Neural cell (in vitro differentiated cells): ENCODE measurements around the gene NSG2. TPM values are rescaled to one million over a fixed set of nuclear protein-coding genes. Genes with fewer than 3 reads are reported as not detected.
"Not testable (repeated sequence)": the region's sequence is repeated elsewhere in the genome, so short reads cannot be mapped to it uniquely, and the experiment has no call there.

Experiments used
- H2AFZ ChIP-seq: fragments of 200-600, 300-800 bp; sonication (generic), shearing (Covaris generic); 2 replicates; pipeline ENCODE4 v1.6.0; 2014; ENCODE audit warnings: low read depth, mild to moderate bottlenecking, antibody characterized with exemption, low read length, moderate library complexity
- H3F3A ChIP-seq: fragments of 200-600 bp; shearing (Covaris generic); 2 replicates; pipeline ENCODE4 v1.6.1; 2016; ENCODE audit warnings: mild to moderate bottlenecking, moderate library complexity, mixed read lengths, antibody characterized with exemption, low read length; ENCODE audit not compliant: insufficient read depth, poor library complexity, severe bottlenecking
- H3K27ac ChIP-seq: fragments of 200-600, 300-800 bp; sonication (generic), shearing (Covaris generic); 2 replicates; pipeline ENCODE4 v1.5.1; 2014; ENCODE audit warnings: mild to moderate bottlenecking, low read length, moderate library complexity
- H3K27me3 ChIP-seq: fragments of 300-800, 200-600 bp; sonication (generic), shearing (Covaris generic); 2 replicates; pipeline ENCODE4 v1.6.0; 2014; ENCODE audit warnings: mild to moderate bottlenecking, low read depth, low read length, moderate library complexity; ENCODE audit not compliant: insufficient read depth
- H3K36me3 ChIP-seq: fragments of 300-800, 200-600 bp; sonication (generic), shearing (Covaris generic); 2 replicates; pipeline ENCODE4 v1.5.1; 2014; ENCODE audit warnings: mild to moderate bottlenecking, antibody characterized with exemption, low read length, moderate library complexity; ENCODE audit not compliant: insufficient read depth
- H3K4me2 ChIP-seq: fragments of 300-800, 200-600 bp; sonication (generic), shearing (Covaris generic); 2 replicates; pipeline ENCODE4 v1.6.0; 2014; ENCODE audit warnings: mild to moderate bottlenecking, low read length
- H3K4me3 ChIP-seq: fragments of 300-800, 200-600 bp; sonication (generic), shearing (Covaris generic); 2 replicates; pipeline ENCODE4 v1.5.1; 2014; ENCODE audit warnings: mild to moderate bottlenecking, low read length, moderate library complexity
- H3K79me2 ChIP-seq: fragments of 200-600 bp; shearing (Covaris generic); replicated peaks from 2 replicates; pipeline ENCODE4 v1.6.0; 2014; ENCODE audit warnings: mild to moderate bottlenecking, low read length, moderate library complexity; ENCODE audit not compliant: insufficient read depth
- H3K9ac ChIP-seq: fragments of 300-800, 200-600 bp; sonication (generic), shearing (Covaris generic); 2 replicates; pipeline ENCODE4 v1.6.1; 2016; ENCODE audit warnings: mild to moderate bottlenecking, low read length, mixed read lengths
- H3K9me2 ChIP-seq: fragments of 200-600 bp; shearing (Covaris generic); 2 replicates; pipeline ENCODE4 v1.6.1; 2016; ENCODE audit warnings: mild to moderate bottlenecking, low read length, mixed read lengths; ENCODE audit not compliant: insufficient read depth
- H3K9me3 ChIP-seq: fragments of 200-600, 300-800 bp; sonication (generic), shearing (Covaris generic); 2 replicates; pipeline ENCODE4 v1.6.1; 2016; ENCODE audit warnings: mild to moderate bottlenecking, mixed run types, low read length, moderate library complexity, mixed read lengths
- H4K20me1 ChIP-seq: fragments of 200-600 bp; shearing (Covaris generic); 2 replicates; pipeline ENCODE4 v1.6.1; 2016; ENCODE audit warnings: mild to moderate bottlenecking, mixed run types; ENCODE audit not compliant: insufficient read depth
- CTCF ChIP-seq: fragments of 450-650 bp; IDR thresholded peaks from 2 replicates; pipeline ENCODE4 v1.5.1; 2014; ENCODE audit warnings: antibody characterized with exemption, mild to moderate bottlenecking, moderate library complexity; ENCODE audit not compliant: poor library complexity, severe bottlenecking
- EP300 ChIP-seq: fragments of 450-650 bp; conservative IDR thresholded peaks from 2 replicates; pipeline ENCODE4 v1.6.1; 2014; ENCODE audit warnings: antibody characterized with exemption, mild to moderate bottlenecking, moderate library complexity; ENCODE audit not compliant: poor library complexity, severe bottlenecking
- EZH2 ChIP-seq: fragments of 200-600, 300-800 bp; shearing (Covaris generic), sonication (generic); IDR thresholded peaks from 2 replicates; pipeline ENCODE4 v1.6.1; 2014; ENCODE audit warnings: antibody characterized with exemption, low read length, borderline replicate concordance, mild to moderate bottlenecking; ENCODE audit not compliant: insufficient read depth, poor library complexity, severe bottlenecking
- MXI1 ChIP-seq: fragments of 450-650 bp; conservative IDR thresholded peaks from 2 replicates; pipeline ENCODE4 v1.6.1; 2014; ENCODE audit warnings: antibody characterized with exemption, mild to moderate bottlenecking; ENCODE audit not compliant: poor library complexity, severe bottlenecking
- POLR2AphosphoS5 ChIP-seq: IDR thresholded peaks from 2 replicates; pipeline ENCODE4 v1.6.1; 2012
- RAD21 ChIP-seq: fragments of 450-650 bp; conservative IDR thresholded peaks from 2 replicates; pipeline ENCODE4 v1.6.1; 2014; ENCODE audit warnings: antibody characterized with exemption, mild to moderate bottlenecking, moderate library complexity
- REST ChIP-seq: IDR thresholded peaks from 2 replicates; pipeline ENCODE4 v1.6.1; 2012; ENCODE audit warnings: borderline replicate concordance
- SMC3 ChIP-seq: fragments of 450-650 bp; conservative IDR thresholded peaks from 2 replicates; pipeline ENCODE4 v1.6.1; 2014; ENCODE audit warnings: antibody characterized with exemption, mild to moderate bottlenecking, moderate library complexity; ENCODE audit not compliant: poor library complexity
- TAF1 ChIP-seq: IDR thresholded peaks from 2 replicates; pipeline ENCODE4 v1.6.1; 2012; ENCODE audit warnings: low read depth
- polyA plus RNA-seq: library from polyadenylated mRNA; depleted of rRNA; stranded (reverse); fragments of >200 nt; gene quantifications from 2 replicates; pipeline ENCODE4 v1.2.3, GENCODE V29; 2014

The NSG2 gene
- polyA plus RNA-seq, 1 donor from 2014 or later: 1,761 TPM

GRCh38 chr5:174011441-174011840 is 34.1 kb upstream of the NSG2 start:
- Histone ChIP-seq H3K9me3 (no peaks in the 10 kb centered on the region), H3K9me2 (no peaks in the 10 kb centered on the region), H3K4me2 (no peak overlapping the region), H4K20me1 (no peaks in the 10 kb centered on the region), H3K4me3 (no peak overlapping the region), H3K79me2 (no peaks in the 10 kb centered on the region), H3K27ac (no peak overlapping the region), H3F3A (no peaks in the 10 kb centered on the region), H2AFZ (no peak overlapping the region), H3K9ac (no peak overlapping the region), H3K27me3 (no peaks in the 10 kb centered on the region), H3K36me3 (no peaks in the 10 kb centered on the region)
- TF ChIP-seq MXI1: no peak
- TF ChIP-seq EP300: no peak

GRCh38 chr5:174020069-174020927 is 25.2 kb upstream of the NSG2 start:
- not testable (repeated sequence) for H3K9me2 ChIP-seq, H3K4me2 ChIP-seq, H3K4me3 ChIP-seq, H3K36me3 ChIP-seq, H4K20me1 ChIP-seq, H3K79me2 ChIP-seq, H3K27ac ChIP-seq, H3K9me3 ChIP-seq, H3K9ac ChIP-seq, H3K27me3 ChIP-seq, H3F3A ChIP-seq, H2AFZ ChIP-seq
- peak; percentile 18 for TF ChIP-seq CTCF

- no peak overlapping the region for H2AFZ ChIP-seq
- no peak overlapping the region for H3K9ac ChIP-seq
- H3K79me2 ChIP-seq: no peaks in the 10 kb centered on the region
- no peaks in the 10 kb centered on the region for H4K20me1 ChIP-seq
- no peak overlapping the region for H3K4me2 ChIP-seq
- no peaks in the 10 kb centered on the region for H3F3A ChIP-seq
- no peaks in the 10 kb centered on the region for H3K27me3 ChIP-seq
- H3K9me2 ChIP-seq: no peaks in the 10 kb centered on the region
- H3K9me3 ChIP-seq: no peaks in the 10 kb centered on the region
- H3K27ac ChIP-seq: no peak overlapping the region
- no peak overlapping the region for H3K4me3 ChIP-seq
- TF ChIP-seq CTCF (no peak), POLR2AphosphoS5 (no peak), SMC3 (no peak), EZH2 (no peak), EP300 (no peak), TAF1 (no peak), REST (no peak), MXI1 (no peak), RAD21 (no peak)
- H3K36me3 ChIP-seq: no peaks in the 10 kb centered on the region
Measured at GRCh38 chr5:174020928-174021304, 24.6 kb upstream of the NSG2 start.
